Esophagus muscularis mucosa (tissue), 4 donors: Measurements from ENCODE around the gene GDF3. TPM values are rescaled to one million over a fixed set of nuclear protein-coding genes. Genes with fewer than 3 reads are reported as not detected.

Experiments used
- DNase-seq: peaks from one replicate; pipeline ENCODE4 v3.0.0-alpha.2; 2017; ENCODE audit errors: extremely low spot score
- H3K27ac ChIP-seq, 4 donors: fragments of 200-600 bp; sonication (generic); replicated peaks in 1 of 4; 1 replicate in 3 of 4; 2 replicates in 1 of 4; pipeline ENCODE4 v1.5.1; 2016 to 2019; ENCODE audit warnings: mild to moderate bottlenecking in 1 of 4
- H3K27me3 ChIP-seq, 4 donors: fragments of 200-600 bp; sonication (generic); one replicate each; pipeline versions ENCODE4 v1.5.1 to v1.6.0; 2016 to 2019
- H3K36me3 ChIP-seq, 4 donors: fragments of 200-600 bp; sonication (generic); one replicate each; pipeline ENCODE4 v1.5.1; 2016 to 2019
- H3K4me1 ChIP-seq, 4 donors: fragments of 200-600 bp; sonication (generic); one replicate each; pipeline ENCODE4 v1.5.1; 2016 to 2019
- H3K4me3 ChIP-seq, 4 donors: fragments of 200-600 bp; sonication (generic); 1 replicate in 2 of 4; 2 replicates in 2 of 4; pipeline ENCODE4 v1.5.1; 2016 to 2019; ENCODE audit warnings: mild to moderate bottlenecking in 4 of 4, moderate library complexity in 1 of 4
- H3K9me3 ChIP-seq, 4 donors: fragments of 200-600 bp; sonication (generic); 1 replicate in 3 of 4; 2 replicates in 1 of 4; pipeline ENCODE4 v1.5.1; 2016 to 2019
- EP300 ChIP-seq: sonication (generic); formaldehyde crosslinking; IDR thresholded peaks from one replicate; pipeline ENCODE4 v1.6.1; 2017; ENCODE audit warnings: antibody characterized with exemption
- POLR2A ChIP-seq: fragments of 450-650 bp; IDR thresholded peaks from one replicate; pipeline ENCODE4 v1.6.1; 2017; ENCODE audit warnings: antibody characterized with exemption, moderate library complexity, mild to moderate bottlenecking, low read depth
- POLR2AphosphoS5 ChIP-seq, 2 donors: sonication (generic); formaldehyde crosslinking; IDR thresholded peaks; one replicate each; pipeline ENCODE4 v1.6.1; 2017; ENCODE audit warnings: antibody characterized with exemption in 2 of 2
- whole genome bisulfite sequencing: methylation state at CpG from one replicate; pipeline ENCODE4 v1.1.5; 2018; 5-methylcytosine and 5-hydroxymethylcytosine counted together
- intact Hi-C: fragments of 100-400 bp; cut with DNase I; formaldehyde crosslinking; loops from one replicate; pipeline ENCODE4 v1.15.1; 2023
- total RNA-seq, 4 donors: library from RNA; depleted of rRNA; stranded (reverse); fragments of >200 nt; gene quantifications; one replicate each; pipeline versions ENCODE4 v1.1.0 to v1.2.1, GENCODE V29; 2016
- TF ChIP-seq, protein P1 (sequence below), 3 experiments: fragments of 200-600 bp in 2 of 3; fragments of 450-650 bp in 1 of 3; sonication (generic) in 2 of 3; IDR thresholded peaks; one replicate each; pipeline ENCODE4 v1.5.1; 2017 to 2019; ENCODE audit warnings: antibody characterized with exemption in 3 of 3, mild to moderate bottlenecking in 2 of 3, moderate library complexity in 1 of 3

The GDF3 gene
- total RNA-seq, 4 donors from 2014 or later = 0.26 to 0.40 TPM; not detected in 2

DNA sequence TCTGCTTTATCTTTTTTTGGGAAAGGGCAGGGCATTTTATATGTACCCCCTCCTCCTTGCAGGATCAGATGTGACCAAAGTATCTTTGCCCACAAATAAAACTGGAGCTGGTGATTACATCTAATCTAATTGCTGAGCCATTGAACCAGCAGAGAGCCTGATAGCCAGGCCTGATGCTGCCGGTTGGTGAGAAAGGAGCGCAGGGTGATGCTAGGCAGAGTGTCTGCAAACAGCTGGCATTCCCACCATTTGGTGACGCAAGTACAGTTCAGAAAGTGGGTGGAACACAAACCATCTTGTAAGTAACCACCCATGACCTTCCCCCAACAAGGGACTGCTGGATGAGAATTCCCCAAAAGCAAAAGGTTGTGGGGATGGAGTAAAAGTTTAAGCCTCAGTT is 28.4 kb upstream of the GDF3 start:
- H3K4me3 ChIP-seq = no peak overlapping the region
- no peak overlapping the region for H3K27ac ChIP-seq
- intact Hi-C loops = no loop called here
- DNase-seq = no peak
- peaks cover 0 to 7% (median 0%) of the 10 kb centered on the region in 4 donors for H3K9me3 ChIP-seq
- no peak for TF ChIP-seq POLR2A
- TF ChIP-seq POLR2AphosphoS5 (IDR thresholded peaks at IDR 0.05) = no peak
- TF ChIP-seq, protein P1, sequence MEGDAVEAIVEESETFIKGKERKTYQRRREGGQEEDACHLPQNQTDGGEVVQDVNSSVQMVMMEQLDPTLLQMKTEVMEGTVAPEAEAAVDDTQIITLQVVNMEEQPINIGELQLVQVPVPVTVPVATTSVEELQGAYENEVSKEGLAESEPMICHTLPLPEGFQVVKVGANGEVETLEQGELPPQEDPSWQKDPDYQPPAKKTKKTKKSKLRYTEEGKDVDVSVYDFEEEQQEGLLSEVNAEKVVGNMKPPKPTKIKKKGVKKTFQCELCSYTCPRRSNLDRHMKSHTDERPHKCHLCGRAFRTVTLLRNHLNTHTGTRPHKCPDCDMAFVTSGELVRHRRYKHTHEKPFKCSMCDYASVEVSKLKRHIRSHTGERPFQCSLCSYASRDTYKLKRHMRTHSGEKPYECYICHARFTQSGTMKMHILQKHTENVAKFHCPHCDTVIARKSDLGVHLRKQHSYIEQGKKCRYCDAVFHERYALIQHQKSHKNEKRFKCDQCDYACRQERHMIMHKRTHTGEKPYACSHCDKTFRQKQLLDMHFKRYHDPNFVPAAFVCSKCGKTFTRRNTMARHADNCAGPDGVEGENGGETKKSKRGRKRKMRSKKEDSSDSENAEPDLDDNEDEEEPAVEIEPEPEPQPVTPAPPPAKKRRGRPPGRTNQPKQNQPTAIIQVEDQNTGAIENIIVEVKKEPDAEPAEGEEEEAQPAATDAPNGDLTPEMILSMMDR (IDR thresholded peaks at IDR 0.05) = no peak
- TF ChIP-seq EP300 = no peak
- WGBS = 71% methylated on average over 2 of the region's 3 CpGs
- H3K4me1 ChIP-seq = no peaks in the 10 kb centered on the region
- peaks cover 0 to 27% (median 0%) of the 10 kb centered on the region in 4 donors for H3K27me3 ChIP-seq
- H3K36me3 ChIP-seq = no peaks in the 10 kb centered on the region

DNA sequence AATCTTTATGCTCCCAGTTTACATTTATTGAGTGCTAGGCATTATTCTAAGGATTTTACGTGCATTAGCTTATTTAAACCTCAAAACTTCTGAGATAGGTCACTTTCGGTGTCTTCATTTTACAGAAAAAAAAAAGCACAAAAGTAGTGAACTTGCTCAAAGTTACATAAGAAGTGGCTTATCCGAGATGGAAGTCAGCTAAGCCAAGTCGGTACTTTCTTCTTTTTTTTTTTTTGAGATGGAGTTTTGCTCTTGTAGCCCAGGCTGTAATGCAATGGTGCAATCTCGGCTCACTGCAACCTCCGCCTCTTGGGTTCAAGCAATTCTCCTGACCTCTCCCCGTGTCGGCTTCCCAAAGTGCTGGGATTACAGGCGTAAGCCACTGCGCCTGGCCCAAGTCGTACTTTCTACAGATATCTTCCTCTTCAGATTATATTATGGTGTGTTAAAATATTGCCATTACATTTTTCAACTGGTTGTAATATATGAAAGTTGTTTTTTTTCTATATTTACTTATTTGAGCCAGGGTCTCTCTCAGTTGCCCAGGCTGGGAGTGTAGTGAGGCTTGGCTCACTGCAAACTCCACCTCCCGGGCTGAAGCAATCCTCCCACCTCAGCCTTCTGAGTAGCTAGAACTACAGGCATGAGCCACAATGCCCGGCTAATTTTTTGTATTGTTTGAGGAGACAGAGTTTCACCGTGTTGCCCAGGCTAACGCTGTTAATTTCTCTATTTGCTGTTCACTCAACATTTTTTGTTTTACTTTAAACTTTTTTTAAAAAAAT is 24.6 kb upstream of the GDF3 start:
- Histone ChIP-seq H3K36me3 (no peaks in the 10 kb centered on the region), H3K27ac (no peak overlapping the region), H3K9me3 (no peaks in the 10 kb centered on the region), H3K27me3 (peaks cover 0 to 22% (median 0%) of the 10 kb centered on the region in 4 donors), H3K4me1 (no peaks in the 10 kb centered on the region), H3K4me3 (no peak overlapping the region)
- intact Hi-C loops = no loop called here
- TF ChIP-seq POLR2A = no peak
- TF ChIP-seq, protein P1 (IDR thresholded peaks at IDR 0.05) = no peak
- DNase-seq = no peak
- 71% methylated on average over 15 of the region's 15 CpGs for WGBS

DNA sequence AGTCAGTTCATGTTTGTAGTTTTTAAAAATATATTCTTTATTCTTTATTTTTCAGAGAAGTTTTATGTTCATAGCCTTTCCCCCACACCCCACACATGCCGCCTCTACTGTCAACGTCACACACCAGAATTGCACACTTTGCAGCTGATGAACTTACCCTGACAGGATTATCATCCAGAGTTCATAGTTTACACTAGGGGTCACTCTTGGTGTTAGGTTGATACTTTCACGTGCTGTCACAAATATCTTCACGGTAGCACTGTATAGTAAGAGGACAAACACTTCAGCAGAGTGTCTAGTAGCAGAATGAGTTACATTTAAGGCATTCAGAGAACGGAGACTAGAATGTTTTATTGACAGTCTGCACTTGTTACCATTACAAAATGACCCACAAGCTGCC is 20.8 kb upstream of the GDF3 start:
- H3K4me3 ChIP-seq = no peak overlapping the region
- DNase-seq = no peak
- no peak overlapping the region for H3K27ac ChIP-seq
- no peaks in the 10 kb centered on the region for H3K36me3 ChIP-seq
- WGBS = 8% methylated on average over 5 of the region's 5 CpGs
- H3K9me3 ChIP-seq = no peaks in the 10 kb centered on the region
- H3K4me1 ChIP-seq = no peaks in the 10 kb centered on the region
- intact Hi-C loops = no loop called here
- TF ChIP-seq, protein P1 (IDR thresholded peaks at IDR 0.05) = no peak
- peaks cover 0 to 25% (median 0%) of the 10 kb centered on the region in 4 donors for H3K27me3 ChIP-seq

DNA sequence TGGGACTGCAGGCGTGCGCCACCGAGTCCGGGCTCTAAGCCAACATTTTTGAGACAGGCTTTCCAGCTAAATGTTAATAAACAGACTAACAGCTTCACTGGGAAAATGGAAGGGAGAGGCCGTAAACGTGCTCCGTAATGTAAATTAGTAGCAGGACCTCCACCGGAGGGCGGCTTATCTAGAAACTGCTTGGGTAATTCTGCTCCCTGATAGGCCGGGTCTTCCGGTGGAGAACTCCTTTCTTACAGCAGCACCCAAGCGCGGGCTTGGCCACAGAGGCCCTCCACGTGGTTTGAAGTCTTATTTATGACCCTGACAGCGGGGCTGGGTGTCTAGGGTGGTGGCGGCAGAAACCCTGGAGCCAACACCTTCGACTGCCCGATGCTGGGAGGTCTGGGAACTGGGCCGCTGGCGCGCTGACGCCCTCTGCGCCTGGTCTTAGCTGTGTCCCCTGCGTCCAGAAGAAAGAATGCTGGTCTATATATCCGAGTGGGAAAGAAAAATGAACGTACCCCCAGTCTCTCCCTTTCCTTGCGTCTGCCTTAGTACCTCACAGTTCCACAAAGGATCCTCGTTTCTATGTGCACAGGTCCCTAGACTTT is 17.4 kb upstream of the GDF3 start:
- Histone ChIP-seq H3K4me3 (no peak overlapping the region), H3K27me3 (peaks cover 0 to 10% (median 0%) of the 10 kb centered on the region in 4 donors), H3K4me1 (no peaks in the 10 kb centered on the region), H3K9me3 (no peaks in the 10 kb centered on the region), H3K36me3 (no peaks in the 10 kb centered on the region), H3K27ac (no peak overlapping the region)
- intact Hi-C loops = no loop called here
- DNase-seq = no peak
- WGBS = 89% methylated on average over 27 of the region's 28 CpGs
- no peak for TF ChIP-seq EP300

DNA sequence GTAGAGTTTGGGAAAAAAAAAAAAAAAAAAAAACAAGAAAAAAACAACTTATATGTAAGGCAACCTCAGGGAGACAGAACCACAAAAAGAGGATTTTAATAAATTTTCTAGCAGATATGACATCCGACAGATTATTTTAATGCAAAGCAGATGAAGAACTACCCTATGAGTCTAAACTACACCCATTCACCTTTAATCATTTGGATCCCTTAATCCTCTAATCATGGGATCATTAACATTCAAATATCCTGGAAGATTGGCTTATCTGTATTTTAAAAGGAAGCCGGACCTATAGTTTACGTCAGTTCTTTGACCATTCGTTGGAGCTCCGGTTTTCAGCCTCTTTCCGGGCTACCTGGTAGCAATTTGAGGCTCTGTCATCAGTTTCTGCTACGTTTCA is 15.6 kb upstream of the GDF3 start, which contains the start of gene DPPA3:
DPPA3 (plus strand) TSS at position 301 of the 400 bp plus-strand sequence. CDS start 138 bp downstream, outside the sequence.
- WGBS = 86% methylated on average over 7 of the region's 7 CpGs
- no peak for DNase-seq
- Histone ChIP-seq H3K36me3 (no peaks in the 10 kb centered on the region), H3K9me3 (no peaks in the 10 kb centered on the region), H3K4me1 (no peaks in the 10 kb centered on the region), H3K27me3 (peaks cover 0 to 10% (median 0%) of the 10 kb centered on the region in 4 donors), H3K4me3 (no peak within 1 kb of the TSS), H3K27ac (no peak within 1 kb of the TSS)
- TF ChIP-seq POLR2A (no peak), EP300 (no peak), POLR2AphosphoS5 (IDR thresholded peaks at IDR 0.05) (no peak)
- TF ChIP-seq, protein P1 (IDR thresholded peaks at IDR 0.05) = no peak
- intact Hi-C loops = no loop called here
